Esophagus (tissue), 2 donors: ENCODE measurements around the gene SHROOM3. TPM values are rescaled to one million over a fixed set of nuclear protein-coding genes. Genes with fewer than 3 reads are reported as not detected.

ENCODE experiments used
- H3K27ac ChIP-seq, 2 donors: one replicate each; pipeline ENCODE4 v1.5.1; 2013; ENCODE audit warnings: low read depth in 2 of 2, mild to moderate bottlenecking in 2 of 2, inconsistent platforms in 1 of 2, low read length in 1 of 2, moderate library complexity in 1 of 2
- H3K27me3 ChIP-seq, 2 donors: one replicate each; pipeline ENCODE4 v1.6.1; 2013; ENCODE audit warnings: low read length in 2 of 2, control low read depth in 1 of 2, mild to moderate bottlenecking in 1 of 2; ENCODE audit not compliant: insufficient read depth in 2 of 2, control insufficient read depth in 1 of 2
- H3K36me3 ChIP-seq, 2 donors: one replicate each; pipeline ENCODE4 v1.6.1; 2013; ENCODE audit warnings: low read length in 1 of 2; ENCODE audit not compliant: control insufficient read depth in 2 of 2, insufficient read depth in 2 of 2
- H3K4me1 ChIP-seq, 2 donors: one replicate each; pipeline ENCODE4 v1.6.1; 2013; ENCODE audit warnings: low read length in 1 of 2; ENCODE audit not compliant: control insufficient read depth in 2 of 2, insufficient read depth in 2 of 2
- H3K4me3 ChIP-seq, 2 donors: one replicate each; pipeline ENCODE4 v1.5.1; 2013; ENCODE audit warnings: low read length in 2 of 2, mild to moderate bottlenecking in 2 of 2, low read depth in 1 of 2, moderate library complexity in 1 of 2
- H3K9me3 ChIP-seq, 2 donors: one replicate each; pipeline ENCODE4 v1.6.1; 2013; ENCODE audit warnings: mild to moderate bottlenecking in 2 of 2, low read depth in 1 of 2, low read length in 1 of 2, moderate library complexity in 1 of 2; ENCODE audit not compliant: control insufficient read depth in 2 of 2, insufficient read depth in 1 of 2
- WGBS, 2 donors: extraction: QIAGEN DNeasy Blood & Tissue Kit; methylation state at CpG; one replicate each; pipeline ENCODE4 v1.1.7; 2013; 5-methylcytosine and 5-hydroxymethylcytosine counted together
- polyA plus RNA-seq, 2 donors: library from polyadenylated mRNA; stranded (reverse); fragments of 200-250 nt; gene quantifications; one replicate each; pipeline ENCODE4 v1.2.3, GENCODE V29; 2013
- donor health status: healthy with polysubstance abuse.
- donor health status: Bipolar disorder and iron deficiency.

Gene SHROOM3
- polyA plus RNA-seq, 2 donors = 14.2 to 15.3 TPM

DNA sequence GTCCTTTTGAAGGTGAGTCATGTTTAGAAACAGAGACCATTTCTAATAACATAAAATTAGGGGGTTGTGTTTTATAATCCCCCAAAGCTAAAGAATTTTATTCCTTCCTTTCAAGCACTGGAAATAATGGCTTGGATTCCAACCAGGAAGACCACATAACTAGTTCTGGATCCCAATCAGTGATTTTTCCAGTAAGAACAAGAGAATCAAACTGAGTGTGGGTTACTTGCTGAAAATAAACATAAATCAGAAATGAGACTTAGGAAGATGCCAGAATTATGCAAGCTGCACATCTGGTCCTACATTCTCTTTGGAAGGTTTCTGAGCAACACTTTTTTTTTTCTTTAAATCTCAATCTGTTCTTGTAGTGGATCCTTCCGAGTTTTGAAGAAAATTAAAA, 386.6 kb downstream of the SHROOM3 start:
- H3K9me3 ChIP-seq = no peaks in the 10 kb centered on the region
- no peaks in the 10 kb centered on the region for H3K27me3 ChIP-seq
- no peak overlapping the region for H3K4me3 ChIP-seq
- no peak overlapping the region for H3K27ac ChIP-seq
- 78% methylated on average over 1 of the region's 1 CpG for WGBS, 2 donors
- H3K36me3 ChIP-seq = no peaks in the 10 kb centered on the region
- no peaks in the 10 kb centered on the region for H3K4me1 ChIP-seq

DNA sequence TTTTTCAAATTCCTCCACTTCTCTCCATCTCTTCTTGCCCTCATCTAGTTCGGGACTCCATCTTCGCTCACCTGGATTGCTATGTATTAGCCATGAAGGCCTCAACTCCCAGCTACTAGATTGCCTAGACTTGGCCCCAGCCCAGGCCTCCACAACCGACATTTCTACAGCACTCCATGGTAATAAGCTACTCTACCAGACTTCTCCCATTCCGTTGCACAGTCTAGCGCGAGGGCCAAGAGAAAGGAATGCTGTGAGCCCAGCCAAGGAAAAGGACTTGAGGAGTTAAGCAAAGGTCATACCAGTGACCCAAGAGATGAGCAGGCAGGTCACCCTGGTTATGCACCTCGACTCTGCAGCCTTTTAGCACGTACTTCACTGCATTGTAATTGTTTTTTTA, 387.3 kb downstream of the SHROOM3 start:
- Histone ChIP-seq H3K4me3 (no peak overlapping the region), H3K27me3 (no peaks in the 10 kb centered on the region), H3K4me1 (no peaks in the 10 kb centered on the region), H3K27ac (no peak overlapping the region), H3K36me3 (no peaks in the 10 kb centered on the region), H3K9me3 (no peaks in the 10 kb centered on the region)
- 80 to 87% methylated on average over 8 of the region's 8 CpGs for WGBS, 2 donors

GRCh38 chr4:76823495-76823894, 388.5 kb downstream of the SHROOM3 start:
- Histone ChIP-seq H3K36me3 (no peaks in the 10 kb centered on the region), H3K27ac (no peak overlapping the region), H3K4me1 (no peaks in the 10 kb centered on the region), H3K9me3 (no peaks in the 10 kb centered on the region), H3K27me3 (no peaks in the 10 kb centered on the region), H3K4me3 (no peak overlapping the region)
- 83 to 94% methylated on average over 1 of the region's 1 CpG for WGBS, 2 donors

DNA sequence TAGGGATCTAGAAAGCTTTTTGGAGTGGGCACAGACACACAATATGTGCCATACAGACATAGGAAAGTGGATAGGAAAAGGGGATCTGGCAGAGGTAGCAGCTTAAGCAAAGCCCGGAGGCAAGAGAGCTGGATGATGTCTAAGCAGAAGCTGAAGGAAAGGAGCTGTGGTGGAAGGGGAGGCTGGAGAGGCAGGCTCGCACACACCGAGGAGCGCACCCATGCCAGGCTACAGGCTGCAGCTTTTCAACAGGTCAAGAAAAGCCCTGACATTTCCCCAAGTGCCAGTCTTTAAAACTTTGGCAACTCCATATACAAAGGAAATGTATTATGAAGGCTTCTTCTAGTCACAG, 395.6 kb downstream of the SHROOM3 start:
- WGBS, 2 donors = 42 to 58% methylated on average over 4 of the region's 4 CpGs
- Histone ChIP-seq H3K4me3 (no peak overlapping the region), H3K27me3 (no peaks in the 10 kb centered on the region)

GRCh38 chr4:76830964-76831703, 396.1 kb downstream of the SHROOM3 start:
- no peaks in the 10 kb centered on the region for H3K36me3 ChIP-seq
- H3K27ac ChIP-seq = peak overlapping the region; percentile 34 to 48
- H3K27me3 ChIP-seq = no peaks in the 10 kb centered on the region
- 38 to 46% methylated on average over 11 of the region's 11 CpGs for WGBS, 2 donors
- H3K4me1 ChIP-seq = peaks cover 0 to 6% of the 10 kb centered on the region in 2 donors
- no peak overlapping the region for H3K4me3 ChIP-seq
- no peaks in the 10 kb centered on the region for H3K9me3 ChIP-seq

More for the DNA sequence above, 395.6 kb downstream of the SHROOM3 start:
- Histone ChIP-seq H3K9me3 (no peaks in the 10 kb centered on the region), H3K4me1 (peaks cover 0 to 6% of the 10 kb centered on the region in 2 donors), H3K36me3 (no peaks in the 10 kb centered on the region), H3K27ac (no peak overlapping the region)

DNA sequence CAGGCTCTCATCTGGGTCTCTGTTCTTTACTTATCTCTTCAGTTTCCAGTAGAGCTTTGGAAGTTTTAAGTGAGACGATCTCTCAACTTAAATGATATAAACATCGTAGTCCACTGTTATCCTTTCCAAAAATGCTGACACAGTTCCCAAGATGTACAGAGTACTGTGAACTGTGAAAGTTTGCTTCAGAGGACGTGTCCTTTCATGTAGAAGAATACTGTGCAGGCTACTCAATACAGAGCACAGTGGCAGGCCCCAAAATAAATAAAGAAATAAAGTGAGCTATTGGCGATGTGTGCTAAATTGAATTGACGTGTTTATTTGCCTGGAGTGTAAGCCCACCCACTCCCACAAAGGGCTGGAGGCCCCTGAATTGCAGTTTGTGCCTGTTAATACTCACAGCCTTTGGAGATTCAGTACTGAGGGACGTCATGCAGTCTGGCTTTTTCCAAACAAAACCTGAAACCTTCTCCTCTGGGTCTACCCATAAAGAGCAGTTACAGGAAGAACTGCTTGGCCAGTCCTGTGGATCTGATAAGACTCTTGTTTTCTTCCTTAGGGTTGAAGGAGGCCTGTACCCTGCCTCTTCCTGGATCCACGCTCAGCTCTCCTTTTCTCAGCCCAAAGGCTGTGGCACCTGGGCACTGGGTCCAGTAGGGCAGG, 396.8 kb downstream of the SHROOM3 start:
- 43 to 54% methylated on average over 7 of the region's 7 CpGs for WGBS, 2 donors
- no peaks in the 10 kb centered on the region for H3K9me3 ChIP-seq
- H3K4me3 ChIP-seq = no peak overlapping the region
- peaks cover 0 to 6% of the 10 kb centered on the region in 2 donors for H3K4me1 ChIP-seq
- H3K27ac ChIP-seq = no peak overlapping the region
- H3K36me3 ChIP-seq = no peaks in the 10 kb centered on the region
- H3K27me3 ChIP-seq = no peaks in the 10 kb centered on the region

Other genes starting within 250 kb of the SHROOM3 start
- 10 to 100 TPM; 21.7 to 26.3 TPM for gene SCARB2, start 221.4 kb upstream of the SHROOM3 start, polyA plus RNA-seq
- under 1 TPM; 0.47 to 0.71 TPM for gene FAM47E, start 183.5 kb upstream of the SHROOM3 start, polyA plus RNA-seq
- 1 to 10 TPM in 1 of 2 donors, under 1 TPM in 1; 0.71 to 2.7 TPM for gene STBD1, start 128.5 kb upstream of the SHROOM3 start, polyA plus RNA-seq
- under 1 TPM; 0.01 to 0.02 TPM for gene CCDC158, start 14.1 kb upstream of the SHROOM3 start, polyA plus RNA-seq